Right ventricle myocardium superior (tissue), 1 donor: ENCODE measurements around the gene FGF18. TPM values are rescaled to one million over a fixed set of nuclear protein-coding genes. Genes with fewer than 3 reads are reported as not detected.

Experiments used
- ATAC-seq: fragments of 200-7000 bp; cut with Tn5 transposase; one replicate; pipeline ENCODE4 v1.9.1; 2020; ENCODE audit warnings: mild to moderate bottlenecking; ENCODE audit not compliant: poor library complexity
- DNase-seq: peaks from one replicate; pipeline ENCODE4 v3.0.0-alpha.2; 2020
- intact Hi-C: fragments of 100-400 bp; cut with DNase I; formaldehyde crosslinking; loops from one replicate; pipeline ENCODE4 v1.11.2; 2022
- total RNA-seq: library from RNA; stranded (reverse); fragmentation: NEBNext Ultra II Directional; extraction: Animal tissue kit (Norgen Biotek cat#: 25700); gene quantifications from one replicate; pipeline ENCODE4 v1.2.1, GENCODE V29; 2021
- donor health status: DM: no; HTN: yes; CAD: no; lungs with severe emphysema.

FGF18 gene
- total RNA-seq, 1 donor from 2014 or later: 5.8 TPM

DNA sequence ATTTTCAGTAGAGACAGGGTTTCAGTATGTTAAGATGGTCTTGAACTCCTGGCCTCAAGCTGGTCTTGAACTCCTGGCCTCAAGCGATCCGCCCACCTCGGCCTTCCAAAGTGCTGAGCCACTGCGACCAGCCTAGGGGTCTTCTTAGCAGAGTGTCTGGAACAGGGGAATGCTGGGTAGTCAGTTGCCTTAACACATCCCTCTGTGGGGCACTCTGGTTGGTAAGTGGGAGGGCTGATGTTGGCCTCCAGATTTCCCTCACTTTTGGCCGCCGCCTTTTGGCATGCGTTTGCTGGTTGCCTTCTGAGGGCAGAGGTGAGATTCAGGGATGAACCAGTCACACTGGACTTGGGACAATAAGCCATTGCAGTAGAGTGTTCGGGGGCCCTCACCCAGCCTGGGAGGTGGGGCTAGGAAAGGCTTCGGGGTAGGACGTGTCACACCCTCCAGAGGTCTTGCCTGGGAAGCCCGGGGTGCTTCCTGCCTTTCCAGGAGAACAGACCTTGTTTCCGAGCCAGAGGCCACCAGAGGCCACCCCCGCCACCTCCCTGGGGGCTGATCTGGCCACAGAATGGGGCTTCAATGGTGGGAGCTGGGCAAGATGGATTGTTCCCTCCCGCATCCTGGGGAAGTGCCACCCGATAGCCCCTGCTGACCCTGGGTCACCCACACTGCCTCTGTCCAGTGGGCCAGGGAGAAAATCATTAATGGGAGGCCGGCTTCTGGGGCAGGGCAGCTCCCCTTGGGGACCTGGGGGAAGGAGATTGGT is 13.3 kb downstream of the FGF18 start:
- intact Hi-C loops: no loop called here
- peak; percentile 21 for DNase-seq
- no peak for ATAC-seq

DNA sequence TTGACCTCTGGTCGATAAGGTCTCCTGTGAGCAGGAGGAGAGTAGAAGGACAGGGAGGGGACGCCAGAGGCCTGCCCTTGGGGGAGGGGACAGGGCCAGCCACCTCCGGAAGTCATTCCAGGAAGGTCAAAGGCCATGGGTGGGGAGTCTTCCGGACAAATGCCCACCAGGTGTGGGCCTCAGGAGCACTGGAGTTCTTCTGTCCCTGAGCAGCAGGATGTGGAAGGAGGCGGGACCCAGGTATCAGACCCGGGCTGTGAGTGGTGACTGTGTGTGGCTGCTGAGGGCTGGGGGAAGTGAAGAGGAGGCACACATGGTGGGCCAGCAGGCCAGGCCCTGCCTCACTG is 13.9 kb downstream of the FGF18 start:
- intact Hi-C loops: no loop called here
- ATAC-seq (no peak), DNase-seq (peak; percentile 13)

DNA sequence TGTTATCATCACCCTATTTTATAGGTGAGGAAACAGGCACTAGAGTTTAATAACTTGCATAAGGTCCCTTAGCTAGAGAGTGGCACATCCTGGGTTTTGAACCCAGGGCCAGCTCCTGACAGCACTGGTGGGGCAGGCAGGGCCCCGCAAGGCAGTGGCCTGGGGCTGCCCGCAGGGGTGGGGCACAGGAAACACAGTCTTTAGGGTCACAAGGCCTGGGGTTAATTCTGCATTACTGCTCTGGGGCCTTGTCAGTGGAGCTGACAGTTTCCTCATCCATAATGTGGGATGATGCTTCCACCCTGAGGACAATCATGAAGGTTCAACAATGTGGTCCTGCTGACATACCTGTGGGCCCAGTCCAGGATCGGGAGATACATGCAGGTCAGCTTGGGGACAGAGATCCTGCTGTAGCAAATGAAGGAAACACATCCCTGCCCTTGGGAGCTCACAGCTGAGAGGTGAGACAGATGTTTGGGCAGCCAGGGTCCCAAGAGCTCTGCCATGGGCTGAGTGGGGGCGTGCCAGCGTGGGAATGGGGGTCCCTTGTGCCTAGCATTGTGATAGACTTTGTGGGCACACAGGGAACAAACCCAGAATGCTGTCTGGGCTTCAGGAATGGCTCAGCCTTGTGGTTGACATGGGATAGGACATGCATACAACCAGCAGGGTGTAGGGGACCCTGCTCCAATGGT is 14.7 kb downstream of the FGF18 start:
- intact Hi-C loops: no loop called here
- peak; percentile 1 for DNase-seq
- no peak for ATAC-seq

DNA sequence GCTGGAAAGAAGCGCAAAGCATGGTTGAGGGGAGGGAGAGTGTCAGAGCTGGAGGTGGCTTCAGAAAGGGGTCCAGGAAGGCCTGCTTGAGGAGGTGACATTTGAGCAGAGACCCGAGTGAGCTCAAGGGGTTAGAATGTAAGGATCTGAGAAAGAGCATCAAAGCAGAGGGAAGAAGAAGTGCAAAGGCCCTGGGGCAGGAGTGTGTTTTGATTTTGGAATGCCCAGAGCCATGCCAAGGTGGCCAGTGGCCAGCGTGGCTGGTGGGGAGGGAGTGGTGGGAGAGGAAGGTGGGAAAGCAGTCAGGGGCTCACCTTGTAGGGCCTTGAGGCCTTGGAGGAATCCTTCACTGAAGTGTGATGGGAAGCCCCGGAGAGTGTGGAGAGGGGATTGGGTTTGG is 15.4 kb downstream of the FGF18 start:
- no peak for ATAC-seq
- no peak for DNase-seq
- intact Hi-C loops: no loop called here

DNA sequence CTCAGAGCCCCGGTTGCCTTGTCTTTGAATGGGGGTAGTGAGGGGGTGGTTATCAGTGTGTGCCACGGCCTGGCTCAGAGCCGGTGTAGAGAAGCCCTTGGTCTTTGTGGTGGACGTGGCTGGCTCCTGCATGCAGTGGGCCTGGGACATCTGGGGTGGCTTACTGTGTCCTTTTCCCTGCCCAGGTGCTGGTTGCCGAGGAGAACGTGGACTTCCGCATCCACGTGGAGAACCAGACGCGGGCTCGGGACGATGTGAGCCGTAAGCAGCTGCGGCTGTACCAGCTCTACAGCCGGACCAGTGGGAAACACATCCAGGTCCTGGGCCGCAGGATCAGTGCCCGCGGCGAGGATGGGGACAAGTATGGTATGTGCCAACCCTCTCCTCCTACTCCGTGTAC is 16.5 kb downstream of the FGF18 start:
- intact Hi-C loops: no loop called here
- DNase-seq (no peak), ATAC-seq (no peak)

DNA sequence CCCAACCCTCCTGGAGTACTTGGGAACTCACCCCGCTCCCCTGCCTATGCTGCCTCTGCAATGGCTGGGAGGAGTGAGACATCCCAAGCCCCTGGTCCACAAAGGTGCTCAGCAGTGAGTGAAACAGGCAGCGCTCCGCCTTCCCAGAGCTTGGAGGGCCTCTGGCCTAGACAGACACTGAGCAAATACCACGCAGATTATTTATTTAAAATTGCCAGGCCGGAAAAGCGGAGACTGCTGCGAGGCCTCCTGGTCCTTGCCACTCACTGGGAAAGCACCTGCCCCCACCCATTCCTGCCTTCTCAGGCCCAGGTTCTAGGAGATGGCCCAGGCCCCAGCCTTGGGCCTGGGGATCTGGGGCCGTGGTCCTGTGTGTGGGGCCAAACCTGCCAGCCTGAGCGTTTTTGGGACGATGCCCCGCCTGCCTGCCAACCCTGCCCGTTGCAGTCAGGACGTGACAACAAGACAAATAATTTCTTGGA is 17.4 kb downstream of the FGF18 start:
- intact Hi-C loops: no loop called here
- DNase-seq: no peak
- ATAC-seq: no peak

DNA sequence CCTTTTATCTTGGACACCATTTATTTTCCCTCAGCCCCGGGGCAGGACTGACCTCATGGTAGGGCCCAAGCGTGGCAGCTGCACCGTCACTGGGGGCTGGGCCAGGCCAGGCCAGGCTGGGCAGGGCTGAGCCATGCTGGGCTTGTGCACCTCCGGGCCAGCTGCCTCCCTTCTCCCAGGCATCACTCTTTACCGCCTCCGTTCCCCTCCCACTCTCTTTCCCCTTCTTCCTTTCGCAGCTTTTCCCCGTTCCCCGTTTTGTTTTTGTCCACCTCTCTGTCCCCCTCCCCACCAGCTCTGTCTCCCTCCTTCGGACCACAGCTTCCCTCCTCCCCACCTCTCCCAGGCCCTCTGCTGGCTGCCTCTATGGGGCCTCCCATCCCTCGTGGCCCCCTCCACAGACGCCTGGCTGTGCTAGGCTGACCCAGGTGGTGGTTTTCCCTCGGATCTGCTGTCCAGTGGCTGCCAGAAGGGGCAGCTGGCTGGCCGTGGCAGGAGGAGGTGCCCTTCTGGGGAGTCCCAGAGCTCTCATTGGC is 17.9 kb downstream of the FGF18 start:
- DNase-seq (no peak), ATAC-seq (no peak)
- intact Hi-C loops: no loop called here

DNA sequence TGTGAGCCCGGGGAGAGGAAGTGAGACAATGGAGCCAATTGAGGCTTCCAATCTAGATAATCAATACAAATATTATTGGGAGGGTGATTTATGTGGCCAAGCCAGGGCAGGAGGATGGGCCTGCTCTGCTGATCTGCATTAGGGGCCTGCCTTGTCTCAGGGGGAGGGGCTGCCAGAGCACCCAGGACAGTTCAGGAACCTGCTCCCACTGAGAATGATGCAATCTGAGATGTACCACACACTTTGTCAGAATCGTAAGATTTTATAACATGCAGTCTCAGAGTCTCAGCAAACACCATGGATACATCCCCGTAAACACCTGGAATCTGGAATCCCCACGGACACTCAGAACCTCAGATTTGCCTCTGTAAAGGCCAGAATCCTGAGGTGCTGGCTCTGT is 19.3 kb downstream of the FGF18 start:
- DNase-seq: no peak
- intact Hi-C loops: no loop called here
- no peak for ATAC-seq

DNA sequence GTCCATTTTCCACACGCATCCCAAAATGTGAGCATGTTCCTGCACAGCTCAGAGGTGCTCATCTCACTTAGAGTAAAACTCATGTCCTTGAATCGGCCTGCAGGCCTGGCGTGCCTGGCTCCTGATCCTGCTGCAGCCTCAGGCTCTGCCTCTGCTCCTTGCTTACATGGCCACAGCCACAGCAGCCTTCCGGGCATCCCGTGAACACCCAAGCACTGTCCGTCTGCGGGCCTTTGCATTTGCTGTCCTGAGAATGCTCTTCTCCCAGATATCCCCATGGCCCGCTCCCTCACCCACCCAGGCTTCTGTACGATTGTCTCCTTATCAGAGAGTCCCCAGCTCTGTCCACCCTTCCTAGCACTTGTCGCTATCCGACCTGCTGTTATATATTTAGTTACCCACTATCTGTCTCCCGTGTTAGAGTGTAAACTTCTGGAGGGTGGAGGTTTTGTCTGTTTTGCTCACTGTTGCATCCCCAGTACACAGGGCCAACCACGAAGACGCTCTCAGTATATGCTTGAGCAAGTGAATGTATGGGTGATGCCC is 21.9 kb downstream of the FGF18 start:
- DNase-seq: no peak
- intact Hi-C loops: no loop called here
- ATAC-seq: peak; percentile 41

DNA sequence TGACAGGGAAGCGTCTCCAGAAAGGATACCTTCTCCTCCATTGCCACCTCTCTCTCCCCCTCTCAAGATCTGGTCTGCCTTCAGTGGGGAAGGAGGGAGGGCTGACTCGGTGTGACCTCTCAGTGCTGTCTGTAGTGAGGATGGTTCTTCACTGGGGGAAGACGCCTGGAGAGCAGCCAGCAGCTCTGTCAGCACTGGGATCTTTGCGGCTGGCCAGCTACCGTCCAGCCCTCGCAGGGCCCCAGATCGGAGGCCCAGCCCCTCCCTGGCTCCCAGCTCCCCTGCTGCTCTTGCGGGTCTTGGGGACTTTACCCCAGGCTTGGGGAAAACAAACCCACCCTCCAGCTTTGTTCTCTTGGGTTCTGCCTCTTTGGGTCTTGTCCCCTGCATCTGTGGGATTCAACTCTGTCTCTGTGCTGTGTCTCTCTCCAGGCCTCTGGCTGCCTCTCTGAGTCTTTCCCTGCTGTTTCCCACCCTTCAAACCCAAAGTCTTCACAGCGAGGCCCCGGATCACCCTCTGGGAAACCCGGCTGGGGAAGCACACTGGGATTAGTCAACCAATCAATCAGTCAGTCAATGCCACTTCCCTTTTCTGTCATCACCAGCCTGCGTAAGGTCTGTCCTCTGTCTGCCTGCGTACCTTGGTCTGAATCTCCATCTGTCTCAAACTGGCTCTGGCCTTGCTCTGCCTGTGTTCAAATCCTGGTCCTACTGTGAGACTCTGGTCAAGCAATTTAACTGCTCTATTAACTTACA is 23.0 kb downstream of the FGF18 start:
- ATAC-seq: peak; percentile 26
- intact Hi-C loops: no loop called here
- peak; percentile 69 for DNase-seq

DNA sequence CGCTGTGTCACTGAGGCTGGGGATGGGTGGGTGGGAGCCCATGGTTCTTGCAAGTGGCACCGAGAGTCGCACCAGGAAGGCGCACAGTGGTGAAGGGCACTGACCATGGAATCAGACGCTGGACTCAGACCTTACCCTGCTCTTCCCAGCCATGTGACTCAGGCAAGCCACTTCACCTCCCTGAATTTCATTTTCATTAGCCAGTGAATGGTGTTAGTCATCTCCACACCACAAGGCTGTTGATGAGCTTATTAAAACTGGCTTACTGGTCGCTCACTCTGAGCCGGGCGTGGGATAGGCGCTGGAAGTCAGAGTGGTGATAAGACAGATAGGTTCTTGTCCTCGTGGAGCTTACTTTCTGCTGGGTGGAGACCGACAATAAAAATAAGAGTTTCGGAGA is 25.1 kb downstream of the FGF18 start:
- DNase-seq (no peak), ATAC-seq (no peak)

DNA sequence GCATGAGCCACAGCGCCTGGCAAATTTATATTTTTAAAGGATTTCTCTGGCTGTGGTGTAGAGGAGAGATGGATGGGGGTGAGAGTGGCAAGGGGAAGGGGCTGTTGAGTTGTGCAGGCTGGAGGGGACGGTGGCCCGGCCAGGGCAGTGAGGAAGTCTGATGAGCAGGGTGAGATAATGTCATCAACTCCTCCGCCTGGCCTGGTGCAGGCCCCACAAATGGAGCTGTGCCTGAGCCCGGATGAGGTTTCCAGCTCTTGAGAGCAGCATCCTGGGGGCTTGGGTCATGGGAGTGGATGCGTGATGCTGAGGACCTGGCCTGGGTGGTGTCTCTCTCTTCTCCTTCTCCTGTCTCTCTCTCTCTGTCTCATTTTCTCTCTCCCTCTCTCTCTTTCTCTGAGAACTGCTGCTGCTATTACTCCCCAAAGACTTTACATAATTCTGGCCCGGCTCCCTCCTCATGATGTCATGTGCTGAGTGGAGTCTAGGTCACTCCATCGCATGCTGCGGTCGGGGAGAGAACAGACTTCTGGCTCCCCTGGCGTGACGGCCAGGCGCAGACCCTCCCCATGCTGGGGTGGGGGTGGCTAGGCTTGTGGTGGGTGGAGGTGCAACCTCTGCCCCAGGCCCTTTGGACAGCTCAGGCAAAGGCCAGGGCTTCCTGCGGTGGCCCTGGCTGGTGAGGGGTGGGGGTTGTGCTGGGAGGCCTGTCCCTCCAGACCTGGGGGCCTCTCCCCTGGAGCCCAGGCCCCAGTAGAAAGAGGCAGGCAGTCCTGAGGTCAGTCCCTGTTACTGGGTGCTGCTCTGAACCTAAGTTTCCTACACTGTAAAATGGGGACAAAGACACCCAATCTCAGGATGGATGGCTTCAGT is 26.4 kb downstream of the FGF18 start:
- peak; percentile 73 for DNase-seq
- intact Hi-C loops: no loop called here
- ATAC-seq: peak; percentile 76

More for the DNA sequence above, 25.1 kb downstream of the FGF18 start:
- intact Hi-C loops: no loop called here

DNA sequence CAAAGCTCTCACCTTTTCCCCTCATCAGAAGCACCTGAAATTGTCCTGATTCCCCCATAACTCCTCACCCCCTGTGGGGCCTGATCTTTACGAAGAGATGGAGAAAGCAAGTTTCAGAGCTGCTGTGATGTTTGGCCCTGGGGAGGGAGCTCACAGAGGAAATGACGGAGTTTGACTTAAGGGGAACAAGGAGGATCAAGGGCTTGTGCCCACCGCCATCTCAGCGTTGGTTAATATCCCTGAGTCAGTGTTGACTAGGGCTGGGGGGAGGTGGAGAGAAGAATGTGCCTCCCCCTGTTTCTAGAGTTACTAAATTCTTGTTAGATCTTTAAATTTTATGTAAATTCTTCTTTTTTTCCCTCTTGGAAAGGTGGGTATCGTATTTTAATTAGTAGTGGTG is 27.8 kb downstream of the FGF18 start:
- intact Hi-C loops: no loop called here
- DNase-seq: no peak

DNA sequence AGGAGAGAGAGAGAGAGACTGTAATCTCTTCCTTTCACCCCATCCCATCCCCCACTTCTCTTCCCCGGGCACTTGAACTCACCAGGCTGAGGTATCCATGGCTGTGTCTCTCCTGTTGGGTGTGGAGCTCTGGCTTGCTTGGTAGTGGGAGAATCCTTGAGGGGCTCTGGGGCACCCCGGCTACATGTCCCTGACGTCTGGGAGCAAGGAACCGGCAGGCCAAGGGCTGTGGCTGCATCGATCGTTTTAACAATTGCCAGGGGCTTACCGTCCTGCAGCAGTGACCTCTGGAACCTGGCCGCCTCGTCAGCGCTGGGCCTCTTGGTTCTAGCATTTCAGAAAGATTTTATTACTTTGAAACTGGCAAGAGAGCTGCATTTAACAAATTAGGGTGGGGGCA is 30.0 kb downstream of the FGF18 start:
- DNase-seq: no peak
- no peak for ATAC-seq
- intact Hi-C loops: no loop called here

More for the DNA sequence above, 27.8 kb downstream of the FGF18 start:
- ATAC-seq: no peak

DNA sequence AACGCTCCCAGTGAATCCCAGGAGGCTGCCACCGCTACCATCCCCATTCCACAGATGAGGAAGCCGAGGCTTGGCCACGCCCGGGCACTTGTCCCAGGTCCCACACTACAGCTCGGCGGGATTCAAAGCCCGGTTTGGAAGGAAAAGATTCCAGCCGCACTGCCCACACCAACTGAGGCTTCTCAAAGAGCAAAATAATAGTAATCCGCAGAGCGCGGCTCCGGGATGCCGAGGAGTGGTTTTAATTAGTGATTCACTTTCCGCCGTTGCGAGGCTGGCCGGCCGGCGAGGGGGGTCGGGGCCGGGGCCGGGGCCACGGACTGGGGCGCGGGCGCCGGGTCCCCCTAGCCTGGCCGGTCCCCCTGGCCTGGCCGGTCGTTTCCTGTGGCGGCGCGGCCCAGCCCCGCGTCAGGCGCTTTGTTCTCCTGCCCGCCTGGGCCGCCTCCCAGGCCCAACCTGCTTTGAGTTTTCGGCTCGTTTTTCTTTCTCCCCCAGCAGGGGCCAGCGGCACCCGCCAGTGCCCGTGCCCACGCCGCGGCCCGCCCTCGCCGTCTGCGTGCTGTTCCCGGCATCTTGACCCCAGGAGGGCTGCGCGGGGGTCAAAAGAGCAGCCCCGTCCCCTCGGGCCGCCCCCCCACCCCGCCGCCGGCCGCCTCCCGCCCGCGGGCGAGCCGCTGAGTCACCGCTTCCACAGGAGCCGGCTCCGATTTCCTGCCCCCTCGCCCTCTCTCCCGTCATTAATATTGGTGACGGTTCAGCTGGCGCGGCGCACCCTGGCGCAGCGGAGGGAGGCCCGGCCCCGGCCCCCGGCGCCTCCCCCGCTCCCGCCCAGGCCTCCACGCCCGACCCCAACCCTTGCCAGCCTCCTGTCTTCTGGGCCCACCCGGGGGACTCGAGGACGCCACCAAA is 31.2 kb downstream of the FGF18 start:
- intact Hi-C loops: no loop called here
- DNase-seq (peak; percentile 73), ATAC-seq (peak; percentile 68)

DNA sequence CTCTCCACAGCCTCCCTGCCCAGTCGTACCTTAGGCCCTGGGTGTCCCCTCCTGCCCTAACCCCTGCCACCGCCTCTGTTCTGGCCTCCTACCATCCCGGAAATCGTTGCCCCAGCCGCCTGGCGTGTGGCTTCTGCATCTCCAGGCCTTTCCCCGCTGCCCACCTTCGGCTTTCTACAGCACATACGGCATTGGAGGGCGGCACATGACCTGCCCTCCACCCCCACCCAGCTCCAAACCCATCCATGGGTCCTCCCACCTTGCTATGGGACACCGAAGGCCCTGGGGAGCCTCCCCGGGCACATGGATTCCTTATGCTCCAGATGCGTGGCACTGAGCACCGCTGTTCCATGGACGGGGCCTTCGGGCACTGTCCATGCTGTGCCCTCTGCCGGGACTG is 32.0 kb downstream of the FGF18 start:
- DNase-seq (no peak), ATAC-seq (no peak)
- intact Hi-C loops: no loop called here

DNA sequence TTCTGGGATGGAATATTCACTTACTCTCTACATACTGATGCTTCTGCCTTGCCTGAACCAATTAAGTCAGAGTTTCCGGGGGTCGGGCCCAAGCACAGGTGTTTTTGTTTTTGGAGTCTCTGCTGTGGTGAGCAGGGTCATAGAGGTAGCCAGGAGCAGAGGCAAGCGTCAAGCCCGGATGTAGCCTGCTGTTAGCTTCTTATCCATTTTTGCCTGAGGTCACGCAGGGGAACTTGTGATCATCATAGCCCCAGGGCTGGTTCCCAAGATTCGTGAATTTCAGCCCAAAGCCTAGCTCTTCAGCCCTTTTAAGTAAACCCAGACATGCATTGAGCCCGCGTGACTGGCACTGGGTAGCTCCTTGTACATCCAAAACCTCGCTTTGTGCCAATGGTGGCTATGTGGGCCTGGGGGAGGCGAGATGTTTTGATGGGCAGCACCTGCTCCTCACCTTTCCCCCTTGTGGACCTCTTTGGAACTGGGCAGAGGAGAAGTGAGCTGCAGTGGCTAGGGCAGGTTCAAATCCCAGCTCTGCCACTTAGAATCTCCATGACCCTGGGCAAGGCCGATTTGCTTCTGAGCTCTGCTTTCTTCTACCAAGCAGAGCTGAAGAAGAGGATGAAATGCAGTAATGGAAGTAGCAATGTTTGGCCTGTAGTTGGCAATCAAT is 33.7 kb downstream of the FGF18 start:
- intact Hi-C loops: no loop called here
- no peak for DNase-seq
- no peak for ATAC-seq
